ENCODE measurements around the gene AQP2.

DNA sequence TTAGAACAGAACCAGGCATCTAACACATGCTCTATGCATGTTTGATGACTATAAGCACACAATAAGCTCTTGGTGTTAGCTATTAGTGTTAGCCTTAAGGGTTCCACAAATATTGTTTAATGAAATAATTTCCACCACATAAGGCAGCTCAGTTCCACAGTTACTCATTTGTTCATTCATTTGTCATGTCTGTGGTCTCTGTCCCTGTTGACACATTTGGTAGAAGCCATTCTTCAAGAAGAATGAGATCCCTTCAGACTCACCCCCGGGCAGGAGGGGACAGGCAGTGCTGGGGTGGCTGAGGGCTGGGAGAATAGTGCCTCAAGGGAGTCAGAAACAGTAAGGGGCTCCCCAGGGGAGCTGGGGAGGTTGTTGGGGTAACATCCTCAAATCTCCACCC is 43.2 kb upstream of the AQP2 start:
- TF ChIP-seq, protein P1, sequence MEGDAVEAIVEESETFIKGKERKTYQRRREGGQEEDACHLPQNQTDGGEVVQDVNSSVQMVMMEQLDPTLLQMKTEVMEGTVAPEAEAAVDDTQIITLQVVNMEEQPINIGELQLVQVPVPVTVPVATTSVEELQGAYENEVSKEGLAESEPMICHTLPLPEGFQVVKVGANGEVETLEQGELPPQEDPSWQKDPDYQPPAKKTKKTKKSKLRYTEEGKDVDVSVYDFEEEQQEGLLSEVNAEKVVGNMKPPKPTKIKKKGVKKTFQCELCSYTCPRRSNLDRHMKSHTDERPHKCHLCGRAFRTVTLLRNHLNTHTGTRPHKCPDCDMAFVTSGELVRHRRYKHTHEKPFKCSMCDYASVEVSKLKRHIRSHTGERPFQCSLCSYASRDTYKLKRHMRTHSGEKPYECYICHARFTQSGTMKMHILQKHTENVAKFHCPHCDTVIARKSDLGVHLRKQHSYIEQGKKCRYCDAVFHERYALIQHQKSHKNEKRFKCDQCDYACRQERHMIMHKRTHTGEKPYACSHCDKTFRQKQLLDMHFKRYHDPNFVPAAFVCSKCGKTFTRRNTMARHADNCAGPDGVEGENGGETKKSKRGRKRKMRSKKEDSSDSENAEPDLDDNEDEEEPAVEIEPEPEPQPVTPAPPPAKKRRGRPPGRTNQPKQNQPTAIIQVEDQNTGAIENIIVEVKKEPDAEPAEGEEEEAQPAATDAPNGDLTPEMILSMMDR (IDR thresholded peaks at IDR 0.05): no peak
- TF ChIP-seq EZH2 (IDR thresholded peaks at IDR 0.05) (no peak), EZH2phosphoT487 (IDR thresholded peaks at IDR 0.05) (no peak)
